Muscle of back (tissue), 13 donors: ENCODE results near the gene HAVCR1. TPM values are rescaled to one million over a fixed set of nuclear protein-coding genes. Genes with fewer than 3 reads are reported as not detected.
"Not testable (repeated sequence)": the region's sequence is repeated elsewhere in the genome, so short reads cannot be mapped to it uniquely, and the experiment has no call there.

Source experiments
- DNase-seq, 3 donors: peaks; one replicate each; pipeline versions ENCODE4 v3.0.0 to v3.0.0-alpha.2; 2013
- long read RNA-seq, 9 donors: transcript quantifications; one replicate each; lab custom pipeline, GENCODE V29; 2026
- polyA plus RNA-seq, 10 donors: library from polyadenylated mRNA; unstranded; fragments of 120-200 nt; gene quantifications; one replicate each; pipeline ENCODE4 v1.2.1, GENCODE V29; 2013; ENCODE audit not compliant: insufficient read length in 10 of 10

Gene HAVCR1
- polyA plus RNA-seq, result under 1 TPM in 3 of 10 donors, not detected in 7; 0.11 to 0.46 (median 0.16) TPM
- long read RNA-seq, donor 1, result 0 reads
- long read RNA-seq, donor 2, result 0 reads
- long read RNA-seq, donor 3, result 0 reads
- long read RNA-seq, donor 4, result 0 reads
- long read RNA-seq, donor 5, result 0 reads
- long read RNA-seq, donor 6, result 0 reads
- long read RNA-seq, donor 7, result 0 reads
- long read RNA-seq, donor 8, result 0 reads
- long read RNA-seq, donor 9, result 0 reads

DNA sequence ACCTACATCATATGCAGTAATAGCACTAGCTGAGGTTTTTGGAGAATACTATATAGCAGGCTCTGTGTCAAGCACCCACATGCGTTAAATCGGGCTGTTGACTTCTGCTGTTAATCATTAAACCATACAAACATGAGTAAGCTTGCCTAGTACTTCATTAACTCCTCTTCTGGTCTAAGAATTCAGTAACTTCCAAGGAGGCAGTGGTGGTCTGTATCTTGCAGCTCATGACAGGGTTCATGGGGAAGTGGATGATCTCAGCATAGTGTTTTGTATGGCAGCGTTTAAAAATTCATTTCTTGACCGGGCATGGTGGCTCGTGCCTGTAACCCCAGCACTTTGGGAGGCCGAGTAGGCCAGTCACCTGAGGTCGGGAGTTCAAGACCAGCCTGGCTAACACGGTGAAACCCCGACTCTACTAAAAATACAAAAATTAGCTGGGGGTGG is at the start of gene HAVCR1:
HAVCR1 (minus strand) TSS at position 24 of the 447 bp plus-strand sequence. CDS start 1,173 bp downstream, outside the sequence.
- no peak for DNase-seq

- DNase-seq, result no peak
Observed at GRCh38 chr5:157107508-157107907, 48.6 kb upstream of the HAVCR1 start.

DNA sequence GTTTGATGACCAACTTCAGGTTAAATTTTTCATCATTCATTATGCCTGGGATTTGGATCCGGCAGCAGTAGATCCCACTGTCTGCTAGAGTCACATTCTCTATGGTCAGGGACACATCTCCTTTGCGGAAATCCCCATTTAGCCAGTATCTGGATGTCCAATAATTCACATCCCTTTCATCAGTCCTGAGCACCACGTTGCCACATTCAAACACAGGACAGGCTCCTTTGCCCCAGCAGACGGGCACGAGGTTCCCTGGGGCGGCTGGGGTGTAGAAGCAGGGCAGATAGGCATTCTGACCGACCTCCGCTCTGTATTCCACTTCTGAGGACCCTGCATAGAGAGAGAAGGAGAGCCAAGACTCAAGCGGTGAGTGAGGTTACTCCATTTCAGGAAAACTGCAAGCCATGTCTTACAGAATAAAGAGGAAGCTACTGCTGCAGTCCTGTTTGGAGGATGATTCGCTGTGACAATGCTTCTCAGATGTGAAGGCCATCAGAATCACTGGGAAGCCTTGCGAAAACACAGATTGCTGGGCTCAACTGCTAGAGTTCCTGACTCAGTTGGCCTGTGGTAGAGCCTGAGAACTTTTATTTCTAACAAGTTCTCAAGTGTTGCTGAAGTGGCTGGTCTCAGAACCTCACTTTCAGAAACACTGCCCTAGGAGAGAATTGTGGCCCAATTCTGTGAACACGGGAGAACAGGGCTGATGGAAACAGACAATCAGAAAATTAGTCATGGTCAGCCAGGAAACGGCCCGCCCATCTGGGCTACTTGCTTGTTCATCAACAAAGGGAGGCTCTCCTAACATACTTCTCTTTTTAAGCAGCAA is 47.9 kb upstream of the HAVCR1 start:
- DNase-seq, result peak in 2 of 3 donors; percentile 3 to 17

GRCh38 chr5:157100140-157100679 is 41.3 kb upstream of the HAVCR1 start:
- no peak for DNase-seq

DNA sequence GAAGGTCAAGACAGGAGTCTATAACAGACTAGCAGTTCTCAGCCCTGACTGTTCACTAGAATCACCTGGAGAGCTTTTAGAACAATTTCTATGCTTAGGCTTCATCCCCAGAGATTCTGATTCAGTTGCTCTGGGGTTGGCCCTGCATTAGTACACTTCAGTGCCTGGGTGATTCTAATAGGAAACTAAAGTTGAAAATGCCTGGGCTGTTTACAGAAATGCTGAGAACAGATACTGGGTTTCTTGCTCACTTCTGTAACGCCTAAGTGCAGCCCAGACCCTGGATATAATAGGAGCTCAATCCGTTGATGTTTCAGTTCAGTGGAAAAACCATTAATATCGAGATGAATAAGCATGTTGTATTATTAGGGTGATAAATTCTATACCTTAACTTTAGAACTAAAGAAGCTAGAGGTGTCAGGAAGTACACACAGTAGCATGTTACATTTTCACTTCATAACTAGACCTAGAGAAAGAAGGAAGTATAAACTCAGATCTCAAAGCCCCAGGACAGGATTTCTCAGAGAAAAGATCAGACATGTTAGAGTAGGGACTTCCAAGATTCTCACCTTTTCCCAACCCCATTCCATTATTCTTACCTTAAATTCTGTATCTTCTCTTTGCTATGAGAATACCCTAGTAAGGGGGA is 29.6 kb upstream of the HAVCR1 start:
- DNase-seq, result no peak

DNA sequence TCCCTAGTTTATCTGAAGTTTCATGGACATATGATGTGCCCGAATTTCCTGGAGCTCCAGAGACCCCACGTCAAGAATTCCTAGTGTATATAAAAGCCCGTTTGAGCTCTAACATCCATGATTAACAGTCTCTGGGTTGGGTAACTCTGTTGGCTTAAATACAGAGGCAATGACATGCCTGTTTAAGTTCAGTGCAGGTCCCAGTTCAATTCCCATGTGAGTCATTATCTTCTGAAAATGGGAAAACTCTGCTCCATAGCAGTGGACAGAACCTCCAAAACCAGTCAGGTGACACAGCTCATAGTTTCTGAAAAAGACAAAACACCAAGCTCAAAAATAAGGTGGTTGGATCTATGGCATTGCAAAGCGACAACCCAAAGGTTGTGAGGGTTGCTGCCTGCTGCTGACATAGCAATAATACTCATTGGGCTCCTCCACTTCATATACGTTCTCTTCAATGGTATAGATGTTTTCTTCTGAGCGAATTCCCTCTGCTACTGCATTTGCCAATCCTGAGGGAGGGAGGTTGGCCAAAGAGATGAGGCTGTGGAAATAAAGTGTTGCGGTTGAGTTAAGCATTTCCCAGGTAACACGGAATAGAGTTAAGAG is 27.9 kb upstream of the HAVCR1 start:
- no peak for DNase-seq

- peak in 1 of 3 donors; percentile 6 for DNase-seq
Observed at GRCh38 chr5:157085930-157086329, 27.0 kb upstream of the HAVCR1 start.

DNA sequence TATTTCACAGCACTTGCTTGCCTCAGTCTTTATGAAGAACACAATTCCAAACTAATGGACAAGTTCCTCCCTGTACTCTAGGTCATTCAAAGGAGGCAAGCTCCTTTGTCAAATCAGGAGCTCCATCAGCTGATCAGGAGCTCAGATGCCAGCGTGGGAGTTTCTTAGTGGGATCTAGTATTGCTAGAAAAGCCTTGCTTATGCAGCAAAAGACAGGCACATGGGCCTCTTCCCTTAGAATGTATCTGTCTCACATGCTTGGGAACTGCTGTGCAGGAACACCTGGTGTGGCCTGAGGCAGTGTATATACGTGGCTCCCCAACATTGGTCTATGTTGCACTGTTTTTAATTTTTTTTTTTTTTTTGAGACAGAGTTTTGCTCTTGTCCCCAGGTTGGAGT is 21.4 kb upstream of the HAVCR1 start:
- no peak for DNase-seq

DNA sequence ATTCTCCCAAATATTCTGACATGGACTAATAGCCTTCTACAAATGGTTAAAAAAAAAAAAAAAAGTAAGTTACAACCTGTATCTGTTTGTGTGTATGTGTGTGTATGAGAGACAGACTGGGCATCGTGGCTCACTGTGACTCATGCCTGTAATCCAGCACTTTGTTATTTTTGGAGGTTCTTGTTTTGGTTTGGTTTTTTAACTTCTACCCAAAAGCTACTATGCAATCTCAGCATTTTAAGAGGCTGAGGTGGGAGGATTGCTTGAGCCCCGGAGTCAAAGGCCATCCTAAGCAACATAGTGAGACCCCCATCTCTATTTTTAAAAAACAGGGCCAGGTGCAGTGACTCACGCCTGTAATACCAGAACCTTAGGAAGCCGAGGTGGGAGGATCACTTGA is 17.6 kb upstream of the HAVCR1 start:
- DNase-seq, result no peak

DNA sequence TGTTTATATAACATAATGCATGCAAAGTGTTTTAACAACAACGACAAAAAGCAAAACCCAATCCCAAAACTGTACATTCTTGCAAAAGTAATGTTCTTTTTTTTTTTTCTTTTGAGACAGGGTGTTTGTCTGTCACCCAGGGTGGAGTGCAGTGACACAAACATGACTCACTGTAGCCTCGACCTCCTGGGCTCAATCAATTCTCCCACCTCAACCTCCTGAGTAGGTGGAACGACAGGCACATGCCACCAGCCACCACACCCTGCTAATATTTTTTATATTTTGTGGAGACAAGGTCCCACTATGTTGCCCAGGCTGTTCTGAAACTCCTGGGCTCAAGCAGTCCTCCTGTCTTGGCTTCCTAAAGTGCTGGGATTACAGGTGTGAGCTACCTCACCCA is 13.6 kb upstream of the HAVCR1 start:
- no peak for DNase-seq

DNA sequence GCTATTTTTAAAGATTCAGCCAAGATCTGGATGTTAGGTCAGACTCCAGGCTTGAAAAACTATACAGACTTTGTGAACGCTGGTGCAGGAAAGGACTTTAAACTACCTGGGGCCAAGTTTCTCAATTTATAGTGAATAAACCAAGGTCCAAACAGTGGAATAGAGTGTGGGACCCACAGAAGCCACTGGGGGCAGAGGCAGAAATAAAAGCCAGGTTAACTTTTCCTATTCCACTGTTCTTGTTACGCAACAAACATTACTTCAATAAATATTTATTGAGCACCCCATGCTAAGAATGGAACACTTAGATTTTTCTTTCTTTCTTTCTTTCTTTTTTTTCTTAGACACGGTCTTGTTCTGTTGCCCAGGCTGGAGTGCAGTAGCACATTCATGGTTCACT is 11.0 kb upstream of the HAVCR1 start:
- no peak for DNase-seq

DNA sequence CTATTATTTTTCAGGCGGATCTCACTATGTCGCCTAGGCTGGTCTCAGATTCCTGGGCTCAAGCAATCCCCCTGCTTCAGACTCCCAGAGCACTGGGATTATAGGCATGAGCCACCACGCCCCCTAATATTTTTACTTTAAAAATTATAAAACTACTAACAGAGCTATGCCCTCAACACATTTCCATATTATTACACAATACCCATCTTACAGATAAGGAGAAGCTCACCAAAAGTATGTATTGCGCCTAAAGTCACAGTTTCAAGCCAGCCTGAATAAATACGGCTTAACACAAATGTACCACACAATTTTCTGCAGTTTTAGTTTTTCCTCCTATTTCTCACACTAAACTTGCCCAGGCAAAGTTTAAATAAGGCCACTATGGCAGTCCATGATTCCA is 9.9 kb upstream of the HAVCR1 start:
- DNase-seq, result no peak

DNA sequence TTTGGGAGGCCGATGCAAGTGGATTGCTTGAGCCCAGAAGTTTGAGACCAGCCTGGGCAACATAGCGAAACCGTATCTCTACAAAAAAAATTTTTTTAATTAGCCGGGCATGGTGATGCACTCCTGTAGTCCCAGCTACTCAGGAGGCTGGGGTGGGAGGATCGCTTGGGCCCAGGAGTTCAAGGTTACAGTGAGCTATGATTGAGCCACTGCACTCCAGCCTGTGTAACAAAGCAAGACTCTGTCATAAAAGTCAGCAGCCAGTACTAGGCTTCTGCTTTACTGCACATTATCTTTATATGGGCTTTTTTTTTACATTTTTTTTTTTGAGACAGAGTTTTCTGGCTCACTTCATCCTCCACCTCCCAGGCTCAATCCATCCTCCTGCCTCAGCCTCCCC is 9.4 kb upstream of the HAVCR1 start:
- DNase-seq, result no peak

DNA sequence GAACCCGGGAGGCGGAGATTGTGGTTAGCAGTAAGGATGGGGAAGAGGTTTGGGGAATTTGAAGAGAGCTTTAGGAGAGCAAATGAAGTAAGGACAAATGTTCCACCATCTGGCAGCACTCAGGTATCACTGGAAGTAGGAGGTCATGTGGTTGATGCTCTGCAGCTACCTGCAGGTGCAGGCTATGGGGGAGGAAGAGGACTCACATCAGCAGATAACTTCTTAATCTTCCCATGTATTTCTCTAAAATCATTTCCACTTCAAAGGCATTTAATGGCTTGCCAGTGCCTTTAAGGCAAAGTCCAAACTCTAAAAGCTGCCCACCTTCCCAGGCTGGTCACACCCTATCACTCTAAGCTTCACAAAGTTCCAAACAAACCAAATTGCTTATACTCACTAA is 8.1 kb upstream of the HAVCR1 start:
- DNase-seq, result no peak

GRCh38 chr5:157066080-157066479 is 7.2 kb upstream of the HAVCR1 start:
- DNase-seq, result no peak

DNA sequence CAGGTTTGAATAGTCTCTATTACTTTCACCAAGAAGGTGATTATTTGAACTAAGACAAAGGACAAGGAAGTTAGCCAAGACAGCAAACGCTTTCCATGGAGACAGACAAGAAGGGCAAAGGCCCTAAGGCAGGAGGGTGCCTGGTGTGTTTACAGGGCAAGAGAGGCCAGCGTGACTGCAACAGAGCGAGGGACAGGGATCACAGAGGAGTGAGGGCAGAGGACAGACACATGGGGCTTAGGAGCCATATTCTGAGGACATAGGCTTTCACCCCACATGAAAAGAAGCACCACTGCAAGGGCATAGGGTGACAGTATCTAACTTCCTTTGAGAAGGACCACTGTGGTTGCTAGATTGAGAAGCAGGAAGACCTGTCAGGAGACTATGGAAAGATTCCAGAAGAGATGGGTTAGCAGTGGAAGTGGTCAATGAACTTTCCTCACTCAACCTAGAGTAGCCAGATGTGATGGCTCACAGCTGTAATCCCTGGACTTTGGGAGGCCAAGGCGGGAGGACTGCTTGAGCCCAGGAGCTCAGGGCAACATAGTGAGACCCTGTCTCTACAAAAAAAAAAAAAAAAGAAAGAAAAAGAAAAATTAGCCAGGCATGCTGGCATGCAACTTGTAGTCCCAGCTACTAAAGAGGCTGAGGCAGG is 5.0 kb upstream of the HAVCR1 start:
- no peak for DNase-seq

- no peak for DNase-seq
Observed at GRCh38 chr5:157059891-157060290, 975 bp upstream of the HAVCR1 start.

GRCh38 chr5:157057459-157058370 is 1.2 kb downstream of the HAVCR1 start:
- no peak for DNase-seq

DNA sequence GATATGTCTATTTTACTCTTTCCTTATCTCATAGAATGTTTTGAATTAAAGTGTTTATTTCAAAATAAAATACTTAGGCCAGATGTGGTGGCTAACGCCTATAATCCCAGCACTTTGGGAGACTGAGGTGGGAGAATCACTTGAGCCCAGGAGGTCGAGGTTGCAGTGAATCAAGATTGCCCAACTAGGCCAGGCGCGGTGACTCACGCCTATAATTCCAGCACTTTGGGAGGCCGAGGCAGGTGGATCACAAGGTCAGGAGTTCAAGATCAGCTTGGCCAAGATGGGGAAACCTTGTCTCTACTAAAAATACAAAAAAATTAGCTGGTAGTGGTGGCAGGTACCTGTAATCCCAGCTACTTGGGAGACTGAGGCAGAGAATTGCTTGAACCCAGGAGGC is 2.1 kb downstream of the HAVCR1 start:
- not testable (repeated sequence) for DNase-seq

DNA sequence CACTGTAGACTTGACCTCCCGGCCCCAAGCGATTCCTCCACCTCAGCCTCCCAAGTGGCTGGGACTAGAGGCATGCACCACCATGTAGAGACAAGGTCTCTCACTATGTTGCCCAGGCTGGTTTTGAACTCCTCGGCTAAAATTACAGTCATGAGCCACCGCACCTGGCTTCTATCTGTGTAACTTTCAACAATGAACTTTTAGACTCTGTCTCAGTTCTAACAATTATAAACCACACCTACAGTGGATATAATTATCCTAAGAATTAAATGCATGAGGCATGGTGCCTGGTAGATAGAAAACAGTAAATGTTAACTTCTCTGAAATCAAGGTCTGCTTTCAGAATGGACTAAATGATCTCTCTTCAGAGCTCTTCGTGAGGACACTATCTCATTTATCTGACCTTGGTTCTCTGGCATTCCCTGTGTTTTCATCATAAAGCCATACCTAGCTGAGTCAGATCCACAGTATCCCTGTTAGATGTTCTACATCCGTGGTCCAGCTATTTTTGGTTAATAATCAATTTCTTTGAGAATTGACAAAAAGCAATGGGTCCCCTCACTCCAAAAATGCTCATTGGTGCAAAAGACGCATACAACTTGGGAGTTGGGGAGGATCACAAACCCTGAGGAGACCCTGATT is 7.2 kb downstream of the HAVCR1 start:
- no peak for DNase-seq
